DOHH2 (cell line): ENCODE data around the gene XRRA1.

Experiments used
- H3F3A ChIP-seq: fragments of 200-600 bp; sonication (generic), shearing (Covaris generic); 2 replicates; pipeline ENCODE4 v1.6.0; 2016; ENCODE audit warnings: antibody characterized with exemption, mild to moderate bottlenecking; ENCODE audit not compliant: control insufficient read depth, insufficient read depth
- H3K27ac ChIP-seq: fragments of 200-600 bp; sonication (generic); 2 replicates; pipeline ENCODE4 v1.5.1; 2014; ENCODE audit warnings: low read depth, mild to moderate bottlenecking, low read length, moderate library complexity
- H3K27me3 ChIP-seq: fragments of 200-600 bp; sonication (generic); 2 replicates; pipeline ENCODE4 v1.6.1; 2014; ENCODE audit warnings: mild to moderate bottlenecking, low read length, mixed read lengths; ENCODE audit not compliant: control insufficient read depth
- H3K36me3 ChIP-seq: fragments of 200-600 bp; sonication (generic); 2 replicates; pipeline ENCODE4 v1.6.1; 2014; ENCODE audit warnings: mild to moderate bottlenecking, low read length, moderate library complexity, mixed read lengths; ENCODE audit not compliant: control insufficient read depth
- H3K4me1 ChIP-seq: fragments of 200-600 bp; sonication (generic); 2 replicates; pipeline ENCODE4 v1.6.1; 2014; ENCODE audit warnings: mild to moderate bottlenecking, low read length, mixed read lengths; ENCODE audit not compliant: control insufficient read depth
- H3K4me2 ChIP-seq: fragments of 200-600 bp; sonication (generic); 2 replicates; pipeline ENCODE4 v1.6.0; 2014; ENCODE audit warnings: mild to moderate bottlenecking, low read length, moderate library complexity
- H3K4me3 ChIP-seq: fragments of 200-600 bp; sonication (generic); 2 replicates; pipeline ENCODE4 v1.5.1; 2014; ENCODE audit warnings: mild to moderate bottlenecking, low read length, mixed read lengths
- H3K79me2 ChIP-seq: fragments of 200-600 bp; sonication (generic); 2 replicates; pipeline ENCODE4 v1.6.1; 2014; ENCODE audit warnings: mild to moderate bottlenecking, low read length, mixed read lengths; ENCODE audit not compliant: control insufficient read depth
- H3K9me2 ChIP-seq: fragments of 200-600 bp; sonication (generic); replicated peaks from 2 replicates; pipeline ENCODE4 v1.6.1; 2014; ENCODE audit warnings: mild to moderate bottlenecking, low read length, mixed read lengths; ENCODE audit not compliant: control insufficient read depth
- H3K9me3 ChIP-seq: fragments of 200-600 bp; sonication (generic); 2 replicates; pipeline ENCODE4 v1.6.1; 2014; ENCODE audit warnings: antibody characterized with exemption, low read length, mixed read lengths; ENCODE audit not compliant: control insufficient read depth, insufficient read depth
- H4K20me1 ChIP-seq: fragments of 200-600 bp; sonication (generic); 2 replicates; pipeline ENCODE4 v1.6.0; 2014; ENCODE audit warnings: low read depth, mild to moderate bottlenecking, antibody characterized with exemption, low read length, moderate library complexity; ENCODE audit not compliant: control insufficient read depth, insufficient read depth
- EZH2phosphoT487 ChIP-seq: fragments of 200-600 bp; sonication (generic); IDR thresholded peaks from 2 replicates; pipeline ENCODE4 v1.6.1; 2017; ENCODE audit warnings: borderline replicate concordance, mild to moderate bottlenecking, antibody characterized with exemption, low read length, moderate library complexity, mixed read lengths
- TF ChIP-seq, protein P1 (sequence below): fragments of 200-600 bp; sonication (generic); IDR thresholded peaks from one replicate; pipeline ENCODE4 v1.5.1; 2014; ENCODE audit warnings: antibody characterized with exemption, mild to moderate bottlenecking, low read depth, low read length; ENCODE audit not compliant: poor library complexity, severe bottlenecking

Gene XRRA1

DNA sequence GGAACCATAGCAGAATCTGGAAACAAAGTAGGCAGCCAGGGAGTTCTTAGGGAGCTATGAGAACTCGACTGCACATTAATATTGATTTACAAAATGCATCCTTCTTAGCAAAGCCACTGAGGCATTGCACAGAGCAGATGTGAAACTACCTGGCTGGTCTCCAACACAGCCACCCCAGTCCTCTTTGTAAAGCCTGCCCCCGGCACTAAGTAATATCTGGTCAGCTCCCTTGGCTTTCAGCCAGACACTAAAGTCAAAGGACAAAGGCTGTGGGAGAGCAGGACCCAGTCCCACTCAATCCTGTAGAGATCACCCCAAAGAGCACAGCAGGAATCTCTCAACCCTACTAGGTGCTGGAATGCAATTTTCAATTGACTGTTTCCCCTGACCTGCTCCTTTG lies 12.8 kb downstream of the XRRA1 start:
- no peaks in the 10 kb centered on the region for H3F3A ChIP-seq
- H3K4me2 ChIP-seq: no peak overlapping the region
- H3K36me3 ChIP-seq: peaks cover 85% of the 10 kb centered on the region
- no peak overlapping the region for H3K4me3 ChIP-seq
- H4K20me1 ChIP-seq: no peaks in the 10 kb centered on the region
- H3K79me2 ChIP-seq: no peaks in the 10 kb centered on the region
- no peaks in the 10 kb centered on the region for H3K9me2 ChIP-seq
- H3K27ac ChIP-seq: no peak overlapping the region
- no peaks in the 10 kb centered on the region for H3K9me3 ChIP-seq
- H3K27me3 ChIP-seq: no peaks in the 10 kb centered on the region
- TF ChIP-seq EZH2phosphoT487: no peak
- TF ChIP-seq, protein P1, sequence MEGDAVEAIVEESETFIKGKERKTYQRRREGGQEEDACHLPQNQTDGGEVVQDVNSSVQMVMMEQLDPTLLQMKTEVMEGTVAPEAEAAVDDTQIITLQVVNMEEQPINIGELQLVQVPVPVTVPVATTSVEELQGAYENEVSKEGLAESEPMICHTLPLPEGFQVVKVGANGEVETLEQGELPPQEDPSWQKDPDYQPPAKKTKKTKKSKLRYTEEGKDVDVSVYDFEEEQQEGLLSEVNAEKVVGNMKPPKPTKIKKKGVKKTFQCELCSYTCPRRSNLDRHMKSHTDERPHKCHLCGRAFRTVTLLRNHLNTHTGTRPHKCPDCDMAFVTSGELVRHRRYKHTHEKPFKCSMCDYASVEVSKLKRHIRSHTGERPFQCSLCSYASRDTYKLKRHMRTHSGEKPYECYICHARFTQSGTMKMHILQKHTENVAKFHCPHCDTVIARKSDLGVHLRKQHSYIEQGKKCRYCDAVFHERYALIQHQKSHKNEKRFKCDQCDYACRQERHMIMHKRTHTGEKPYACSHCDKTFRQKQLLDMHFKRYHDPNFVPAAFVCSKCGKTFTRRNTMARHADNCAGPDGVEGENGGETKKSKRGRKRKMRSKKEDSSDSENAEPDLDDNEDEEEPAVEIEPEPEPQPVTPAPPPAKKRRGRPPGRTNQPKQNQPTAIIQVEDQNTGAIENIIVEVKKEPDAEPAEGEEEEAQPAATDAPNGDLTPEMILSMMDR: no peak
- H3K4me1 ChIP-seq: no peaks in the 10 kb centered on the region

DNA sequence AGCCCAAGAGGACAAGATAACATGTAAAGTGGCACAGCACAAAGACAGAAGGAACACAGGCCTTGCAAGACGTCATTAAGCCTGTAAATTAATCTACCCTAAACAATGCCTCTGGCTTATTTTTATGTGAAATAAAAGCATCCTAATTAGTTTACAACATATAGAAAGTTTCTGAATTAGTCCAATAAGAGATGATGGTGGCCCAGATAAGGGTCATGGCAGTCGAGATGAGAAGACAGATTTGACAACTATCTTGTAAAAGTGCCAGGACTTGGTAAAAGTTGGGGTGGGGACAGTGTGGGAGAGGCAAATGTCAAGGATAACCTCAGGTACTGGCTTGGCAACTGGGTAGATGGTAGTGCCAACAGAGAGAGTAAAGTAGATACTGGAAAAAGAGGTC lies 13.6 kb downstream of the XRRA1 start:
- Histone ChIP-seq H3K27ac (no peak overlapping the region), H3K4me2 (no peak overlapping the region), H3K9me3 (no peaks in the 10 kb centered on the region), H3K79me2 (no peaks in the 10 kb centered on the region), H3K4me1 (no peaks in the 10 kb centered on the region), H3K27me3 (no peaks in the 10 kb centered on the region), H3F3A (peaks cover 4% of the 10 kb centered on the region), H3K36me3 (peaks cover 83% of the 10 kb centered on the region), H4K20me1 (no peaks in the 10 kb centered on the region), H3K4me3 (no peak overlapping the region), H3K9me2 (no peaks in the 10 kb centered on the region)
- no peak for TF ChIP-seq EZH2phosphoT487
- TF ChIP-seq, protein P1: no peak

DNA sequence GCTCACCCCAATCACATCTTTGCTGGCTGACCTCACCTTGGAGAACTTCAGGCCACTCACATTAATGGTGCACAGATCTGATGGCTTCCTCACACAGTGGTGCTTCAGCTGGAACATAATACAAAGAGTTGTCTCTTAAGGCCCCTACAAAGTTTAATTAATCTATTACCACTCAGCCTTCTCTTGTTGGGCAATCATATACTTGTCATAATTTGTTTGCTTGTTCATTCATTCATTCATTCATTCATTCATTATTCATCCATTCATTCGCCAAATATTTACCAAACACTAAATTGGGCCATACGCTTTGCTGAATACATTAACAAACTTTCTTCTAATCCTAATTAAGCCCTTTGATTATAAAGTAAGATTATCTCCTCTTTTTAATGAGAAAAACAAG lies 15.1 kb downstream of the XRRA1 start:
- Histone ChIP-seq H3K9me2 (no peaks in the 10 kb centered on the region), H3K4me1 (no peaks in the 10 kb centered on the region), H3K4me2 (no peak overlapping the region), H4K20me1 (no peaks in the 10 kb centered on the region), H3K27me3 (no peaks in the 10 kb centered on the region), H3F3A (peaks cover 7% of the 10 kb centered on the region), H3K27ac (no peak overlapping the region), H3K4me3 (no peak overlapping the region), H3K36me3 (peaks cover 84% of the 10 kb centered on the region), H3K9me3 (no peaks in the 10 kb centered on the region), H3K79me2 (no peaks in the 10 kb centered on the region)
- TF ChIP-seq EZH2phosphoT487: no peak
- TF ChIP-seq, protein P1: no peak

DNA sequence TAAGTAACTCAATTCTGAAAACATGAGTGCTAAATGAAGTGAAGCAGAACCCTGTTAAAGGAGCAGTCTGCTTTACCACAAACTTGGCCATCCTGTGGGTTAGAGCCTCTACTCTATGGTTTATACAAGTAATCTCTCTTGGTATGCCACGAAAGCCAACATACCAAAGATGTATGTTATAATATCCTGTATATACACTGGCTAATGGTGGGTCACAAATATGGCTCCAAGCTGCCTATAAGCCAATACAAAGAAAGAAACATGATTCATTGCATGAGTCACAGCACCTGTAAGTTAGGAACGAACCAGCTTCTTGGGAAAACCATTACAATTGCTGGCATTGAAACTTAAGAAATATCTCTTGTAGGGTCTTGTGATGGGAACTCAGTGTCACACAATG lies 16.1 kb downstream of the XRRA1 start:
- Histone ChIP-seq H3F3A (peaks cover 7% of the 10 kb centered on the region), H3K4me2 (no peak overlapping the region), H3K27me3 (no peaks in the 10 kb centered on the region), H3K36me3 (peaks cover 86% of the 10 kb centered on the region), H3K27ac (no peak overlapping the region), H3K9me3 (no peaks in the 10 kb centered on the region), H3K4me3 (no peak overlapping the region), H3K4me1 (no peaks in the 10 kb centered on the region), H4K20me1 (no peaks in the 10 kb centered on the region), H3K79me2 (no peaks in the 10 kb centered on the region), H3K9me2 (no peaks in the 10 kb centered on the region)
- TF ChIP-seq, protein P1: no peak
- no peak for TF ChIP-seq EZH2phosphoT487
